Endothelial cell (in vitro differentiated cells): ENCODE measurements around the gene DMPK. TPM values are rescaled to one million over a fixed set of nuclear protein-coding genes. Genes with fewer than 3 reads are reported as not detected.

Experiments
- DNase-seq: peaks from one replicate; pipeline ENCODE4 v3.0.0; 2021; ENCODE audit warnings: low spot score
- H3K27ac Mint-ChIP-seq: one replicate; pipeline ENCODE4 v1.8.0; 2021; ENCODE audit warnings: mixed read lengths, inconsistent platforms; ENCODE audit not compliant: unreplicated experiment
- H3K27me3 Mint-ChIP-seq: one replicate; pipeline ENCODE4 v1.8.0; 2021; ENCODE audit warnings: mild to moderate bottlenecking, moderate library complexity, mixed read lengths, inconsistent platforms; ENCODE audit not compliant: unreplicated experiment
- H3K36me3 Mint-ChIP-seq: one replicate; pipeline ENCODE4 v1.8.0; 2021; ENCODE audit warnings: mild to moderate bottlenecking, low read depth, mixed read lengths, inconsistent platforms; ENCODE audit not compliant: unreplicated experiment
- H3K4me1 Mint-ChIP-seq: one replicate; pipeline ENCODE4 v1.8.0; 2021; ENCODE audit warnings: mild to moderate bottlenecking, mixed read lengths, inconsistent platforms; ENCODE audit not compliant: unreplicated experiment
- H3K4me3 Mint-ChIP-seq: one replicate; pipeline ENCODE4 v1.8.0; 2021; ENCODE audit warnings: mild to moderate bottlenecking, mixed read lengths, inconsistent platforms; ENCODE audit not compliant: unreplicated experiment
- H3K9me3 Mint-ChIP-seq: one replicate; pipeline ENCODE4 v1.8.0; 2021; ENCODE audit warnings: mixed read lengths, inconsistent platforms; ENCODE audit not compliant: unreplicated experiment
- total RNA-seq: library from RNA; stranded (reverse); fragmentation: NEBNext Ultra II Directional; extraction: Animal tissue kit (Norgen Biotek cat#: 25700); gene quantifications from one replicate; pipeline ENCODE4 v1.2.1, GENCODE V29; 2021; ENCODE audit not compliant: unreplicated experiment
- TF ChIP-seq, protein P1 (sequence below): fragments of 200-600 bp; sonication (generic); IDR thresholded peaks from one replicate; pipeline ENCODE4 v1.5.0; 2021; ENCODE audit warnings: antibody characterized with exemption; ENCODE audit not compliant: unreplicated experiment

DMPK gene
- total RNA-seq, 1 donor from 2014 or later, result 80.3 TPM

DNA sequence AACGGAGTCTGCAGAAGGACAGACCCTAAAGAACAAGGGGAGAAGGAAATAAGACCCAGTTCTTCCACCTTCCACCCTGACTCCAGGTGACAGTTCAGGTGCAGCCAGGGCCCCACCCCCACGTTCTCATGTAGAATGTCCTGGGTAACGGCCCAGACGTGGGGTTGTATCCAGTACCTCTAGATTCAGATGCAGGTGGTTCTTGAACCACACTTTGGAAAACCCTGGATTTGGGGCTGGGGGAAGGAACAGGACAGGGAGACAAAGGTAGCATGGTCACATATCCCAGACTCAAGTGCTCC is 2.2 kb downstream of the DMPK start:
- peaks cover 12% of the 10 kb centered on the region for H3K4me1 Mint-ChIP-seq
- no peaks in the 10 kb centered on the region for H3K9me3 Mint-ChIP-seq
- H3K36me3 Mint-ChIP-seq, result peaks cover 20% of the 10 kb centered on the region
- TF ChIP-seq, protein P1, sequence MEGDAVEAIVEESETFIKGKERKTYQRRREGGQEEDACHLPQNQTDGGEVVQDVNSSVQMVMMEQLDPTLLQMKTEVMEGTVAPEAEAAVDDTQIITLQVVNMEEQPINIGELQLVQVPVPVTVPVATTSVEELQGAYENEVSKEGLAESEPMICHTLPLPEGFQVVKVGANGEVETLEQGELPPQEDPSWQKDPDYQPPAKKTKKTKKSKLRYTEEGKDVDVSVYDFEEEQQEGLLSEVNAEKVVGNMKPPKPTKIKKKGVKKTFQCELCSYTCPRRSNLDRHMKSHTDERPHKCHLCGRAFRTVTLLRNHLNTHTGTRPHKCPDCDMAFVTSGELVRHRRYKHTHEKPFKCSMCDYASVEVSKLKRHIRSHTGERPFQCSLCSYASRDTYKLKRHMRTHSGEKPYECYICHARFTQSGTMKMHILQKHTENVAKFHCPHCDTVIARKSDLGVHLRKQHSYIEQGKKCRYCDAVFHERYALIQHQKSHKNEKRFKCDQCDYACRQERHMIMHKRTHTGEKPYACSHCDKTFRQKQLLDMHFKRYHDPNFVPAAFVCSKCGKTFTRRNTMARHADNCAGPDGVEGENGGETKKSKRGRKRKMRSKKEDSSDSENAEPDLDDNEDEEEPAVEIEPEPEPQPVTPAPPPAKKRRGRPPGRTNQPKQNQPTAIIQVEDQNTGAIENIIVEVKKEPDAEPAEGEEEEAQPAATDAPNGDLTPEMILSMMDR, result no peak
- H3K27me3 Mint-ChIP-seq, result peaks cover 21% of the 10 kb centered on the region
- no peak overlapping the region for H3K4me3 Mint-ChIP-seq
- H3K27ac Mint-ChIP-seq, result no peak overlapping the region
- DNase-seq, result no peak

DNA sequence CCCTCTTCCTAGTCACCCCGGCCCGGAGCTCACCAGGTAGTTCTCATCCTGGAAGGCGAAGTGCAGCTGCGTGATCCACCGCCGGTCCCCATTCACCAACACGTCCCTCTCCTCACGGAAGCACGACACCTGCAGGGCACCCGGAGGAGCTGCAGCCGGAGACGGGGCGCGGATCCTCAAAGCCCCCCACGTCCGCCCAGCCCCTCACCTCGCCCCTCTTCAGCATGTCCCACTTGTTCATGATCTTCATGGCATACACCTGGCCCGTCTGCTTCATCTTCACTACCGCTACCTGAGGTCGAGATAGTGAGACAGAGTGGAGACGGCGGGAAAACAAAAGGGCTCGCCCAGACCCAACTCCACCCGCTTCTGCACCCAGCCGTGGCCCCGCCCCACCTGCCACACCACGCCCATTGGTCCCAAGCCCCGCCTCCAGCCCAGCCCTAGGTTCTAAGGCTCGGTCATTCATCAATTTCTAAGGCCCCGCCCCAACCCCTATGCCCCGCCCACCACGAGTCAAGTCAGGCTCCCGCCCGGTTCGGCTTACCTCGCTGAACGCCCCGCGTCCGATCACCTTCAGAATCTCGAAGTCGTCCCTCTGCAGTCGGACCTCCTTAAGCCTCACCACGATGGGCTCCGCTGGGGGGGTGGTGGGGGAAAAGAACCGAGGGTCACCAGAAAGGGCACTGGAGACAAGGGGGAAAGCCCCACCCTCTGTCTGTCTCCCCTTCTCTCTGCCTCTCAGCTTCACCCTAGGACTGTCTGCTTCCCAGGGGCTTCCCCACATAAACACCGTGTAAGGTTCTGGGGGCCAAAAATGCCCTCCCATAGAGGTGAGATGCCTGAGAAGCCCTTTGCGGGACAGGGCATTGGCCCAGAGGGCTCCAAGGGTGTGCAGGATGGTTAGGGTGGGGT is 2.8 kb downstream of the DMPK start:
- H3K4me3 Mint-ChIP-seq, result peak overlapping the region; percentile 52
- H3K4me1 Mint-ChIP-seq, result peaks cover 12% of the 10 kb centered on the region
- DNase-seq, result peak; percentile 89
- no peaks in the 10 kb centered on the region for H3K9me3 Mint-ChIP-seq
- peaks cover 21% of the 10 kb centered on the region for H3K27me3 Mint-ChIP-seq
- H3K36me3 Mint-ChIP-seq, result peaks cover 27% of the 10 kb centered on the region
- TF ChIP-seq, protein P1, result peak; percentile 59
- no peak overlapping the region for H3K27ac Mint-ChIP-seq

DNA sequence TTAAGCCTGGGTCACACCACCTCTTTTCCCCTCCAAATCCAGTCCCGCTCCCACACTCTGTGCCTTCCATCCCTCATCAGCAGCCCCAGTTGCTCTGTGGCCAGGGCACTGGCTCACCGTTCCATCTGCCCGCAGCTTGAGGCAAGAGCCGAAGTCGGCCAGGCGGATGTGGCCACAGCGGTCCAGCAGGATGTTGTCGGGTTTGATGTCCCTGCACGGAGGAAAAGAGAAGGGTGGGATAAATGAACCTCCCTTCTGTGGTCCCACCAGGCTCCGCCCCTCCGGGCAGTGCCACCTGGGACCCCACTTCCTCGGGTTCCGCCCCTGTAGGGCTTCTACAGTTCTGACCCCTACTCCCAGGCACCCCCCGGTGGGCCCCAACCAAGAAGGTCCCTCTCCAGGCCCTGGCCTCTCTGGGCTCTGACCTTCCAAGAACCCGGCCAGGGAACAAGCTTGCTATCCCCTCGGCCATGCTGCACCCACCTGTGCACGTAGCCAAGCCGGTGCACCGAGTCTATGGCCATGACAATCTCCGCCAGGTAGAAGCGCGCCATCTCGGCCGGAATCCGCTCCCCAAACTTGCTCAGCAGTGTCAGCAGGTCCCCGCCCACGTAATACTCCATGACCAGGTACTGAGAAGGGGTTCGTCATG is 4.2 kb downstream of the DMPK start:
- no peaks in the 10 kb centered on the region for H3K9me3 Mint-ChIP-seq
- H3K27ac Mint-ChIP-seq, result no peak overlapping the region
- no peak overlapping the region for H3K4me3 Mint-ChIP-seq
- peaks cover 31% of the 10 kb centered on the region for H3K36me3 Mint-ChIP-seq
- peaks cover 12% of the 10 kb centered on the region for H3K4me1 Mint-ChIP-seq
- peaks cover 20% of the 10 kb centered on the region for H3K27me3 Mint-ChIP-seq
- TF ChIP-seq, protein P1, result no peak
- DNase-seq, result no peak

DNA sequence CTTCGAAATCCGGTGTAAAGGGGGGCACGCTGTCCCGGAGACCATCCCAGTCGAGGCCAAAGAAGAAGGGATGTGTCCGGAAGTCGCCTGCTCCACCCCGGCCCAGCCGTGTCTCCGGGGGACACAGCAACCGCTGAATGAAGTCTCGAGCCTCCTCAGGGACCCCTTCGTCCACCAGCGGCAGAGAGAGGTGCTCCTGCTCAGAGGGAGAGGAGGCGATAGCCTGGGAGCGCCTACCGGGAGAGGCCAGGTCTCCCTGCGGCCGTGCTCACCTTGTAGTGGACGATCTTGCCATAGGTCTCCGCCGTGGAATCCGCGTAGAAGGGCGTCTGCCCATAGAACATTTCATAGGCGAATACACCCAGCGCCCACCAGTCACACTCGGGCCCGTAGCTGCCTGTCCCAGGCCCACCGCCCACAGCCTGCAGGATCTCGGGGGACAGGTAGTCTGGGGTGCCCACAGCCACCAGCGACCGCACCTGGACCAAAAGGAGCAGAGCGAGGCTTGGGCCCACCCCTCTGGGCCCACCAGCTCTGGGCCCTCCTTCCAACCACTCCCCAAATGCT is 4.8 kb downstream of the DMPK start:
- TF ChIP-seq, protein P1, result no peak

DNA sequence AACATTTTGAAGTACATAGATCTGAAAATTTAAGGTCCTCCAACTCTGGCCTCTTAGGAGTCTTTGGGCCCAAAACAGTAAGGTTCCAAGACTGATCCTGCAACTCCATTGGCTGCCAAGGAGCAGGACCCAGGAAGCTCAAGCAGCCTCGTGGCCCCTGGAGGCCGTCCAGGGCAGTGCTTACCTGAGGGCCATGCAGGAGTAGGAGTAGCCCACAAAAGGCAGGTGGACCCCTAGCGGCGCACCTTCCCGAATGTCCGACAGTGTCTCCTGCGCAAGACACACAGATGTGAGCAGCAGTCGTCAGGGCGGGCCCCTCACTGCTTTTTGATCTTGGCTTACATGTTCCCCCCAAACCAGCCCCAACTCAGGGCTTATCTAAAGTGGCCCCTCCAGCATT is 7.5 kb downstream of the DMPK start:
- H3K27ac Mint-ChIP-seq, result no peak overlapping the region
- no peaks in the 10 kb centered on the region for H3K9me3 Mint-ChIP-seq
- H3K36me3 Mint-ChIP-seq, result peaks cover 41% of the 10 kb centered on the region
- no peak for DNase-seq
- TF ChIP-seq, protein P1, result no peak
- H3K4me3 Mint-ChIP-seq, result peak overlapping the region; percentile 47
- peaks cover 15% of the 10 kb centered on the region for H3K4me1 Mint-ChIP-seq
- H3K27me3 Mint-ChIP-seq, result peaks cover 31% of the 10 kb centered on the region

More for the DNA sequence above, 4.8 kb downstream of the DMPK start:
- H3K27me3 Mint-ChIP-seq, result peaks cover 20% of the 10 kb centered on the region
- DNase-seq, result no peak
- H3K4me1 Mint-ChIP-seq, result peaks cover 12% of the 10 kb centered on the region
- no peak overlapping the region for H3K4me3 Mint-ChIP-seq
- peaks cover 35% of the 10 kb centered on the region for H3K36me3 Mint-ChIP-seq
- H3K9me3 Mint-ChIP-seq, result no peaks in the 10 kb centered on the region
- H3K27ac Mint-ChIP-seq, result no peak overlapping the region
